ENCODE data around the gene KTI12. TPM values are rescaled to one million over a fixed set of nuclear protein-coding genes. Genes with fewer than 3 reads are reported as not detected.
"Not testable (repeated sequence)": the region's sequence is repeated elsewhere in the genome, so short reads cannot be mapped to it uniquely, and the experiment has no call there.

The KTI12 gene
- total RNA-seq, 1 donor from 2014 or later = 13.0 TPM

GRCh38 chr1:52056163-52056936 lies 22.7 kb upstream of the KTI12 start, which contains the start of gene BTF3L4:
TSS of gene BTF3L4 (plus strand) at chr1:52056295. CDS start at chr1:52059848, 3,553 bp downstream.
- Histone ChIP-seq H3K27me3 (ENCODE audit: control insufficient read depth, insufficient read depth, low read length) (no peaks in the 10 kb centered on the region), H3K4me3 (ENCODE audit: low read depth, low read length) (peak within 1 kb of the TSS; percentile 85), H3K36me3 (ENCODE audit: control insufficient read depth, insufficient read depth, low read length) (no peaks in the 10 kb centered on the region)
- TF ChIP-seq CTCF (IDR thresholded peaks at IDR 0.05; ENCODE audit: insufficient read depth, low read length, poor library complexity, severe bottlenecking) = no peak
- DNase-seq (ENCODE audit: low read depth) = peak; percentile 79

GRCh38 chr1:52055866-52056162 lies 22.2 kb upstream of the KTI12 start:
- no peak for TF ChIP-seq CTCF (IDR thresholded peaks at IDR 0.05; ENCODE audit: insufficient read depth, low read length, poor library complexity, severe bottlenecking)
- H3K27me3 ChIP-seq (ENCODE audit: control insufficient read depth, insufficient read depth, low read length) = no peaks in the 10 kb centered on the region
- no peak for DNase-seq (ENCODE audit: low read depth)
- no peaks in the 10 kb centered on the region for H3K36me3 ChIP-seq (ENCODE audit: control insufficient read depth, insufficient read depth, low read length)
- peak overlapping the region; percentile 85 for H3K4me3 ChIP-seq (ENCODE audit: low read depth, low read length)

GRCh38 chr1:52055066-52055865 lies 21.7 kb upstream of the KTI12 start, which contains the start of gene TXNDC12:
TSS of gene TXNDC12 (minus strand) at chr1:52055191. CDS start at chr1:52055096, 95 bp downstream.
- no peak for TF ChIP-seq CTCF (IDR thresholded peaks at IDR 0.05; ENCODE audit: insufficient read depth, low read length, poor library complexity, severe bottlenecking)

GRCh38 chr1:52054496-52055065 lies 21.0 kb upstream of the KTI12 start:
- H3K36me3 ChIP-seq (ENCODE audit: control insufficient read depth, insufficient read depth, low read length) = no peaks in the 10 kb centered on the region
- H3K4me3 ChIP-seq (ENCODE audit: low read depth, low read length) = peak overlapping the region; percentile 85
- no peak for DNase-seq (ENCODE audit: low read depth)
- H3K27me3 ChIP-seq (ENCODE audit: control insufficient read depth, insufficient read depth, low read length) = no peaks in the 10 kb centered on the region
- TF ChIP-seq CTCF (IDR thresholded peaks at IDR 0.05; ENCODE audit: insufficient read depth, low read length, poor library complexity, severe bottlenecking) = no peak

More at GRCh38 chr1:52055066-52055865, 21.7 kb upstream of the KTI12 start, which contains the start of gene TXNDC12:
- Histone ChIP-seq H3K27me3 (ENCODE audit: control insufficient read depth, insufficient read depth, low read length) (no peaks in the 10 kb centered on the region), H3K4me3 (ENCODE audit: low read depth, low read length) (peak within 1 kb of the TSS; percentile 85), H3K36me3 (ENCODE audit: control insufficient read depth, insufficient read depth, low read length) (no peaks in the 10 kb centered on the region)
- peak; percentile 80 for DNase-seq (ENCODE audit: low read depth)

GRCh38 chr1:52053862-52054261 lies 20.3 kb upstream of the KTI12 start:
- Histone ChIP-seq H3K36me3 (ENCODE audit: control insufficient read depth, insufficient read depth, low read length) (no peaks in the 10 kb centered on the region), H3K27me3 (ENCODE audit: control insufficient read depth, insufficient read depth, low read length) (no peaks in the 10 kb centered on the region), H3K4me3 (ENCODE audit: low read depth, low read length) (peak overlapping the region; percentile 85)
- no peak for DNase-seq (ENCODE audit: low read depth)
- no peak for TF ChIP-seq CTCF (IDR thresholded peaks at IDR 0.05; ENCODE audit: insufficient read depth, low read length, poor library complexity, severe bottlenecking)

GRCh38 chr1:52049337-52049736 lies 15.7 kb upstream of the KTI12 start:
- H3K27me3 ChIP-seq (ENCODE audit: control insufficient read depth, insufficient read depth, low read length); H3K36me3 ChIP-seq (ENCODE audit: control insufficient read depth, insufficient read depth, low read length); DNase-seq (ENCODE audit: low read depth): not testable (repeated sequence)

GRCh38 chr1:52045666-52046195 lies 12.1 kb upstream of the KTI12 start:
- H3K27me3 ChIP-seq (ENCODE audit: control insufficient read depth, insufficient read depth, low read length) = not testable (repeated sequence)

More at GRCh38 chr1:52049337-52049736, 15.7 kb upstream of the KTI12 start:
- not testable (repeated sequence) for H3K4me3 ChIP-seq (ENCODE audit: low read depth, low read length)

More at GRCh38 chr1:52045666-52046195, 12.1 kb upstream of the KTI12 start:
- H3K36me3 ChIP-seq (ENCODE audit: control insufficient read depth, insufficient read depth, low read length); DNase-seq (ENCODE audit: low read depth); H3K4me3 ChIP-seq (ENCODE audit: low read depth, low read length): not testable (repeated sequence)

Measured in kidney epithelial cell (primary cell).